ENCODE measurements around the gene KCNN4. TPM values are rescaled to one million over a fixed set of nuclear protein-coding genes. Genes with fewer than 3 reads are reported as not detected.

KCNN4 gene
- total and polyA plus RNA-seq, 2 donors (not counting 1 experiment from before 2014, with no cell fraction given) = 107 to 267 TPM

DNA sequence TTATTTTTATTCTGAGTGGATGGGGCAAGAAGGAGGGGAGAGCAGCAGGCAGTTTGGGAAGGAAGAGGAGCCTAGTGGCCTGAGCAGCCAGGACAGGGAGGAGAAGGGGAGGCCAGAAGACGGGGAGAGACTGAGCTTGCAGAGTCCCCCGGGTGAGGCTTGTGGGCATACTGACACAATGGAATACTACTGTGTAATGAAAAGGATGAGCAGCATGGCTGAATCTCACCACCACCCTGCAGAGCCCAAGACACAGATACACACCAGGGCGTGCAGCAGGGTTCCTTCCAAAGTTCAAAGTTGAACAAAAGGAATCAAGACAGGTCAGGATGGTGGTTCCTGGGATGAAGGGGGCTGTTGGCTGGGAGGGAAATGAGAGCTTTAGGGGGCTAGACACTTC, 18.0 kb downstream of the KCNN4 start:
- Histone ChIP-seq H4K20me1 (ENCODE audit: control insufficient read depth, insufficient read depth, low read length, poor library complexity, severe bottlenecking) (no peaks in the 10 kb centered on the region), H3K4me1 (ENCODE audit: control insufficient read depth in 2 of 2, insufficient read depth in 2 of 2, low read length in 2 of 2) (peaks cover 48 to 60% of the 10 kb centered on the region in 2 donors), H3K79me2 (ENCODE audit: control insufficient read depth, insufficient read depth, low read length) (no peaks in the 10 kb centered on the region), H3K4me2 (replicated peaks; ENCODE audit: low read depth, low read length, poor library complexity, severe bottlenecking) (no peak overlapping the region), H3K36me3 (replicated peaks in 1 of 2; ENCODE audit: control extremely low read depth in 1 of 2, control insufficient read depth in 1 of 2, extremely low read depth in 1 of 2, insufficient read depth in 2 of 2, low read length in 1 of 2) (peaks cover 0 to 15% of the 10 kb centered on the region in 2 experiments), H3K27me3 (replicated peaks in 1 of 4; ENCODE audit: control extremely low read depth in 1 of 4, control insufficient read depth in 3 of 4, insufficient read depth in 4 of 4, low read length in 3 of 4) (no peaks in the 10 kb centered on the region), H3K27ac (ENCODE audit: low read length in 2 of 2) (no peak overlapping the region), H3K9ac (ENCODE audit: low read length) (no peak overlapping the region), H3K4me3 (ENCODE audit: control extremely low read depth in 1 of 5, extremely low read depth in 1 of 5, insufficient read depth in 1 of 5, low read depth in 2 of 5, low read length in 4 of 5) (no peak overlapping the region), H3K9me3 (ENCODE audit: control extremely low read depth in 1 of 3, control insufficient read depth in 2 of 3, insufficient read depth in 1 of 3, low read length in 2 of 3) (no peaks in the 10 kb centered on the region), H2AFZ (ENCODE audit: insufficient read depth, low read depth, low read length, poor library complexity, severe bottlenecking) (no peak overlapping the region)
- Mint-ChIP-seq H3K27me3 (no peaks in the 10 kb centered on the region), H3K4me3 (no peak overlapping the region), H3K27ac (peak overlapping the region; percentile 73), H3K4me1 (peaks cover 70% of the 10 kb centered on the region), H3K9me3 (ENCODE audit: insufficient read depth) (no peaks in the 10 kb centered on the region)
- CTCF ChIA-PET = interaction anchor here (1.3 to 14.7 kb wide), 5 partner anchors 8 to 18 kb away, joined by 3 to 204 read pairs (median 64); partner anchors contain the start of genes KCNN4 and SMG9
- ATAC-seq (ENCODE audit: low read depth) (no peak), DNase-seq (no peak)
- POLR2A ChIA-PET = interaction anchor here (1.1 to 5.4 kb wide), 3 partner anchors 9 to 18 kb away, joined by 3 to 45 read pairs (median 4); partner anchors contain the start of genes KCNN4 and SMG9
- WGBS (ENCODE audit: insufficient coverage) = 100% methylated on average over 2 of the region's 3 CpGs
- TF ChIP-seq, protein P1, sequence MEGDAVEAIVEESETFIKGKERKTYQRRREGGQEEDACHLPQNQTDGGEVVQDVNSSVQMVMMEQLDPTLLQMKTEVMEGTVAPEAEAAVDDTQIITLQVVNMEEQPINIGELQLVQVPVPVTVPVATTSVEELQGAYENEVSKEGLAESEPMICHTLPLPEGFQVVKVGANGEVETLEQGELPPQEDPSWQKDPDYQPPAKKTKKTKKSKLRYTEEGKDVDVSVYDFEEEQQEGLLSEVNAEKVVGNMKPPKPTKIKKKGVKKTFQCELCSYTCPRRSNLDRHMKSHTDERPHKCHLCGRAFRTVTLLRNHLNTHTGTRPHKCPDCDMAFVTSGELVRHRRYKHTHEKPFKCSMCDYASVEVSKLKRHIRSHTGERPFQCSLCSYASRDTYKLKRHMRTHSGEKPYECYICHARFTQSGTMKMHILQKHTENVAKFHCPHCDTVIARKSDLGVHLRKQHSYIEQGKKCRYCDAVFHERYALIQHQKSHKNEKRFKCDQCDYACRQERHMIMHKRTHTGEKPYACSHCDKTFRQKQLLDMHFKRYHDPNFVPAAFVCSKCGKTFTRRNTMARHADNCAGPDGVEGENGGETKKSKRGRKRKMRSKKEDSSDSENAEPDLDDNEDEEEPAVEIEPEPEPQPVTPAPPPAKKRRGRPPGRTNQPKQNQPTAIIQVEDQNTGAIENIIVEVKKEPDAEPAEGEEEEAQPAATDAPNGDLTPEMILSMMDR (IDR thresholded peaks at IDR 0.05) = no peak
- no peak for TF ChIP-seq EZH2 (IDR thresholded peaks at IDR 0.05; ENCODE audit: borderline replicate concordance, insufficient read depth, low read depth, low read length, poor library complexity, severe bottlenecking)
- intact Hi-C loops (cut with micrococcal nuclease) = no loop called here

- Mint-ChIP-seq H3K4me1 (peaks cover 68% of the 10 kb centered on the region), H3K27me3 (no peaks in the 10 kb centered on the region), H3K9me3 (ENCODE audit: insufficient read depth) (no peaks in the 10 kb centered on the region), H3K4me3 (no peak overlapping the region), H3K27ac (no peak overlapping the region)
- no peaks in the 10 kb centered on the region for H3K36me3 ChIP-seq (replicated peaks in 1 of 2; ENCODE audit: control extremely low read depth in 1 of 2, control insufficient read depth in 1 of 2, extremely low read depth in 1 of 2, insufficient read depth in 2 of 2, low read length in 1 of 2)
- intact Hi-C loops (cut with micrococcal nuclease) = no loop called here
- no peaks in the 10 kb centered on the region for H3K9me3 ChIP-seq (ENCODE audit: control extremely low read depth in 1 of 3, control insufficient read depth in 2 of 3, insufficient read depth in 1 of 3, low read length in 2 of 3)
- H3K4me3 ChIP-seq (ENCODE audit: control extremely low read depth in 1 of 5, extremely low read depth in 1 of 5, insufficient read depth in 1 of 5, low read depth in 2 of 5, low read length in 4 of 5) = no peak overlapping the region
- CTCF ChIA-PET = interaction anchor here (0.6 to 14.7 kb wide), 5 partner anchors 16 to 1963 kb away, joined by 3 to 204 read pairs (median 8); partner anchors contain the start of gene KCNN4
- DNase-seq = no peak
- no peaks in the 10 kb centered on the region for H3K27me3 ChIP-seq (replicated peaks in 1 of 4; ENCODE audit: control extremely low read depth in 1 of 4, control insufficient read depth in 3 of 4, insufficient read depth in 4 of 4, low read length in 3 of 4)
- H4K20me1 ChIP-seq (ENCODE audit: control insufficient read depth, insufficient read depth, low read length, poor library complexity, severe bottlenecking) = no peaks in the 10 kb centered on the region
- H2AFZ ChIP-seq (ENCODE audit: insufficient read depth, low read depth, low read length, poor library complexity, severe bottlenecking) = no peak overlapping the region
- TF ChIP-seq EZH2 (IDR thresholded peaks at IDR 0.05; ENCODE audit: borderline replicate concordance, insufficient read depth, low read depth, low read length, poor library complexity, severe bottlenecking) = no peak
- TF ChIP-seq, protein P1 (IDR thresholded peaks at IDR 0.05) = no peak
- H3K27ac ChIP-seq (ENCODE audit: low read length in 2 of 2) = no peak overlapping the region
- no CpG with 5 or more reads among the region's 4 CpGs for WGBS (ENCODE audit: insufficient coverage)
- POLR2A ChIA-PET = no interaction called here
- H3K4me2 ChIP-seq (replicated peaks; ENCODE audit: low read depth, low read length, poor library complexity, severe bottlenecking) = no peak overlapping the region
- no peak overlapping the region for H3K9ac ChIP-seq (ENCODE audit: low read length)
- no peak for ATAC-seq (ENCODE audit: low read depth)
- no peaks in the 10 kb centered on the region for H3K79me2 ChIP-seq (ENCODE audit: control insufficient read depth, insufficient read depth, low read length)
- peaks cover 29 to 58% of the 10 kb centered on the region in 2 donors for H3K4me1 ChIP-seq (ENCODE audit: control insufficient read depth in 2 of 2, insufficient read depth in 2 of 2, low read length in 2 of 2)
Measured at GRCh38 chr19:43760941-43761340, 19.8 kb downstream of the KCNN4 start.

Data from B cell (primary cell).